ENCODE results near the gene KLHL40.

Gene KLHL40

DNA sequence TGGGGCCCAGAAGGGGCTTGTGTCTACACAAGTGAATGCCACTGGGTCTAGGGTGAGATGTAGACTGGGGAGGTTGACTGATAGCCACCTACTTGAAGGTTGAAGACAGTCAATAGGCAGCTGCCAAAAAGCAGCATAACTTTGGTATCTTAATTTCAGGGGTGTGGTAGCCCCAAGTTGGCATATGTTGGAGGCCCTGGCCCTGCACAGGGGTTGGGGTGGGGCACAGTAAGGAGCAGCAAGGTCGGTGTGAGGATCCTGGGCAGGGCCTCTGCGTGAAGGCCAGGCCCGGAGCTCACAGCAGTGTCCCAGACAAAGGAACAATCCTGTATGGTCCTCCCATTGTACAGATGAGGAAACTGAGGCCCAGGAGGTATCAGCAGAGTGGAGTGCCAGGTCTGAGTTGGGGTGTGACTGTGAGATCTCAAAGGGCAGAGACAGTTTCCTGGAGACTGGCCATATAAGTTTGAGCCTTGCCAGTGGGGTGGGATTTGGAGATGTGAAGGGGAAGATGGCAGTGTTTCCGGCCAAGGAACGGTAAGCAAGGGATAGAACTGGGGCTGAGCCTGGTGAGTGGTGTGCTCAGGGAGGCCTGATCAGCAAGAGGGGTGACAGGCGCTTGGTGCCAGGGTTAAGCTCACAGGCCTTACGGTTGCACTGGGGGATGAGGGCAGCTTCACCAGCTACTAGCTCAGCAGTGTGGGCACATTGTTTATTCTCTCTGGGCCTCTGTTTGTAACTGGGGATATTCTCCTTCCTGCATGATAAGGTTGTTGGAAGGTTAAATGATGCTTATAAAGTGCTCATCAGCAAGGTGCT is 1.7 kb downstream of the KLHL40 start:
- DNase-seq = no peak
- Mint-ChIP-seq H3K36me3 (no peaks in the 10 kb centered on the region), H3K27ac (no peak overlapping the region), H3K4me3 (no peak overlapping the region), H3K27me3 (peaks cover 18 to 49% of the 10 kb centered on the region in 2 donors), H3K4me1 (peaks cover 1 to 7% of the 10 kb centered on the region in 2 donors), H3K9me3 (no peaks in the 10 kb centered on the region)
- ATAC-seq (replicated peaks) = no peak

GRCh38 chr3:42688016-42688415 is 2.7 kb downstream of the KLHL40 start:
- DNase-seq (no peak), ATAC-seq (replicated peaks) (no peak)
- no peak overlapping the region for H3K27ac Mint-ChIP-seq
- H3K9me3 Mint-ChIP-seq = no peaks in the 10 kb centered on the region
- H3K36me3 Mint-ChIP-seq = no peaks in the 10 kb centered on the region
- H3K4me3 Mint-ChIP-seq = no peak overlapping the region
- H3K27me3 Mint-ChIP-seq = peaks cover 13 to 44% of the 10 kb centered on the region in 2 donors
- peaks cover 1 to 7% of the 10 kb centered on the region in 2 donors for H3K4me1 Mint-ChIP-seq

DNA sequence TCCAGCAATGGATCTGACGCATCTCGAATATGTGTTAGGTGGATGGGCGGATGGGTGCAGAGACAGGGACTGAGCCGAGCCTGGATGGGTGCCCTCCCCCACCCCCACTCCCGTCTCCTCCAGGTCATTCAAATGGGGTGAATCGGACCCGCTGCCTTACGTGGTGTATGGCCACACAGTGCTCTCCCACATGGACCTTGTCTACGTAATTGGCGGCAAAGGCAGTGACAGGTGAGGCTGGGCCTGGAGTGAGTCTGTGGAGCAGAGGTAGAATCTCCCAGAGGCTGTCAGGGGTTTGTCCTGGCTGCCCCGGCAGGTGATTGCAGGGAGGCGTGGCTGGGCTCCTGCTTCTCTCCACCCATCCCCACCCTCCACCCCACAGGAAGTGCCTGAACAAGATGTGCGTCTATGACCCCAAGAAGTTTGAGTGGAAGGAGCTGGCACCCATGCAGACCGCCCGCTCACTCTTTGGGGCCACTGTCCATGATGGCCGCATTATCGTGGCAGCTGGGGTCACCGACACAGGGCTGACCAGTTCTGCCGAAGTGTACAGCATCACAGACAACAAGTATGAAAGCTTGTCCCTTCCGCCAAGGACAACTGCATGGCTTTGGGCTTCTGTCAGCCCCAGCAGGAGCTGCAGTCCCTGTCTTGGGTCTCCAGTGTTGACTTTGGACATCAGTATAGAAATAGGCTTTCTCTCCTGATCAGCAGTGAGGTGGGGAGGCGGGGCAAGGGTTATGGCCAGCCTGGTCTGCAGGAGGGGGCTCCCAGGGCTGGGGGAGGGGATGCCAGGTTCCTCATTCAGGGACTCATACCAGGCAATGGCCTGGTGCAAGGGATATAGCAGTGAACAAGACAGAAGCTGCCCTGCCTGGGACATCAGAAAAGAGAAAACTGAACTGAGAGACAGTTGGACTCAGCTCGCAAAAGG is 3.4 kb downstream of the KLHL40 start:
- no peak overlapping the region for H3K27ac Mint-ChIP-seq
- no peak overlapping the region for H3K4me3 Mint-ChIP-seq
- peaks cover 1 to 7% of the 10 kb centered on the region in 2 donors for H3K4me1 Mint-ChIP-seq
- no peaks in the 10 kb centered on the region for H3K36me3 Mint-ChIP-seq
- H3K9me3 Mint-ChIP-seq = no peaks in the 10 kb centered on the region
- ATAC-seq (replicated peaks) (no peak), DNase-seq (no peak)
- peaks cover 12 to 36% of the 10 kb centered on the region in 2 donors for H3K27me3 Mint-ChIP-seq

GRCh38 chr3:42689421-42690014 is 4.2 kb downstream of the KLHL40 start:
- Mint-ChIP-seq H3K27me3 (peaks cover 12 to 36% of the 10 kb centered on the region in 2 donors), H3K9me3 (no peaks in the 10 kb centered on the region), H3K4me3 (no peak overlapping the region), H3K36me3 (no peaks in the 10 kb centered on the region), H3K27ac (no peak overlapping the region), H3K4me1 (peaks cover 1 to 7% of the 10 kb centered on the region in 2 donors)
- no peak for ATAC-seq (replicated peaks)
- no peak for DNase-seq

GRCh38 chr3:42690191-42690590 is 4.9 kb downstream of the KLHL40 start:
- Mint-ChIP-seq H3K4me1 (peaks cover 1 to 7% of the 10 kb centered on the region in 2 donors), H3K4me3 (no peak overlapping the region), H3K9me3 (no peaks in the 10 kb centered on the region)

GRCh38 chr3:42690766-42691680 is 5.7 kb downstream of the KLHL40 start:
- Mint-ChIP-seq H3K27ac (no peak overlapping the region), H3K9me3 (no peaks in the 10 kb centered on the region), H3K27me3 (peaks cover 8 to 30% of the 10 kb centered on the region in 2 donors), H3K4me1 (peaks cover 0 to 2% of the 10 kb centered on the region in 2 donors), H3K4me3 (no peak overlapping the region), H3K36me3 (no peaks in the 10 kb centered on the region)
- no peak for ATAC-seq (replicated peaks)
- no peak for DNase-seq

More at GRCh38 chr3:42690191-42690590, 4.9 kb downstream of the KLHL40 start:
- Mint-ChIP-seq H3K36me3 (no peaks in the 10 kb centered on the region), H3K27me3 (peaks cover 12 to 36% of the 10 kb centered on the region in 2 donors), H3K27ac (no peak overlapping the region)
- ATAC-seq (replicated peaks) (no peak), DNase-seq (no peak)

DNA sequence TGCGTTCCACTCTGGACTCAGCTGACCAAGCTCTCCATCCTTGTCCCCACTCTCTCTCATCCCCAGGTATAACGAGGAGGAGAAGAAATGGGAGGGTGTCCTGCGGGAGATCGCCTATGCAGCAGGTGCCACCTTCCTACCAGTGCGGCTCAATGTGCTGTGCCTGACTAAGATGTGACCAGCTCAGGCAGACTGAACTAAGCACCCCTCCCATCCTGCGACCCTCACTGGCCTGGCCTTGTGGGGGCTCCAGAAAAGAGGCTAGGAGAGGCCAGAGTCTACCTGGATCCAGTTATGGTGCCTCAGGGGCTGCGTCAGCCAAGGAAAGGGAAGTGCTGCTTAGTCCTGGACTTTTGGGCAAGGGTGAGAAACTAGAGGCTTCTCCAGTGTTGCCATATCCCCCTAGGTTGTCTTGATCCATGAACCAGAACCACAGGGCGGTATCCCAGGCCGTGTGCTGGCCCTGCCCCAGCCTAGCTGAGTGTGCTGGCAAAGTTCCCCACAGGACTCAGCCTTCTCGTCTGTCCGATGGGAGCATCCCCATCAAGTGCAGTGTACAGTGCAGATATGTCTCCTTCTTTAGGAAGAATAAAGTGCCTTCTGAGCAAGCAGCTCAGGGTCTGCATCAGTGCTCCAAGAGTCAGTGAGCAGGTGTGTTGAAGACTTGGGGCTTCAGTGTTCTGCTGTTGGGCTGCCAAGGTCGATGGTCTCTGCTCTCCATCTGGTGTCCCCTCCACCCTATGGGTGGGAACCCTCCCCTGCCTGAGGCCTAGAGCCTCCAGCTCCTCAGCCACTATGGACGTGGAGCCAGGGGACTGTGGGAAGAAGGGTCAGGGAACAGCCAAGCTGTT is 6.7 kb downstream of the KLHL40 start:
- ATAC-seq (replicated peaks) = no peak
- no peak overlapping the region for H3K4me3 Mint-ChIP-seq
- H3K9me3 Mint-ChIP-seq = no peaks in the 10 kb centered on the region

DNA sequence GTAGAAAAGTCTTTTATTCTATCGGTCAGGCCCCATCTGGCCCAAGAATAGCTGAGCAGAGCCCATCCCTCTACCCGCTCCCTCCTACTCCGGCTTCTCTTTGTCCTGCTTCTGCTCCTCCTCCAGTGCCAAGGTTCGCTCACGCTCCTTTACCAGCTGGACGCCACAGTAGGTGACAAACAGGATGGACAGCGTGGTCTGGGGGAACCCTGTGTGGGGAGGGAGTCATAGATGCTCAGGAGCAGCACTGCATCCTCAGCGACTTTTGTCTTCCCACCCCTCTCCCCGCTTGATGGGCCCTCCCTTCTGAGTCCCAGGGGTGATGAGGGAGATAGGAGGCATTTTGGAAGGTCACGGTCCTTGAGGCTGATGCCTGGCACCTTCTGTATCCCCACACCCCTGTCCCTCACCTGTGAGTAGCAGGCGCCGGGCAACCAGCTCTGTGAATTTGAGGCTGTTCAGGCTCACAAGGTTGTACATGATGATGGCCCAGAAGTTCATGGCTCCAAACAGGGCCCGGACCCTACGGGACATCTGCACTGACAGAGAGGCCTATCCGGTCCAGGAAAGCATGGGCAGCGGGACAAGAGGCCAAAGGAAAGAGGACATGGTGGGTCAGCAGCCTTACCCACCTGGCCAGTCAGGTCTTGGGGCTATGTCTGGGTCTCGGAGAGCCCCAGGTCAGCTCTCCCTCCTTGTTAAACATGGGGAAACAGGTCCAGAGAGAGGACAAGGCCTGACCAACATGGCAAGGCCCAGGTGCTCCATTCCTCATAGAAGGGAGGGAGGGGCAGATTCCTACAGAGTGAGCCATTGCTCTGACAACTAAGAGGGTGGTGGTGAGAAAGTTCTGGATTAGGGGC is 7.6 kb downstream of the KLHL40 start:
- Mint-ChIP-seq H3K27ac (no peak overlapping the region), H3K36me3 (no peaks in the 10 kb centered on the region), H3K4me1 (no peaks in the 10 kb centered on the region), H3K4me3 (no peak overlapping the region), H3K27me3 (peaks cover 0 to 17% of the 10 kb centered on the region in 2 donors), H3K9me3 (no peaks in the 10 kb centered on the region)
- ATAC-seq (replicated peaks) (no peak), DNase-seq (no peak)

More for the DNA sequence above, 6.7 kb downstream of the KLHL40 start:
- Mint-ChIP-seq H3K36me3 (no peaks in the 10 kb centered on the region), H3K4me1 (no peaks in the 10 kb centered on the region), H3K27ac (no peak overlapping the region), H3K27me3 (peaks cover 1 to 20% of the 10 kb centered on the region in 2 donors)
- no peak for DNase-seq

DNA sequence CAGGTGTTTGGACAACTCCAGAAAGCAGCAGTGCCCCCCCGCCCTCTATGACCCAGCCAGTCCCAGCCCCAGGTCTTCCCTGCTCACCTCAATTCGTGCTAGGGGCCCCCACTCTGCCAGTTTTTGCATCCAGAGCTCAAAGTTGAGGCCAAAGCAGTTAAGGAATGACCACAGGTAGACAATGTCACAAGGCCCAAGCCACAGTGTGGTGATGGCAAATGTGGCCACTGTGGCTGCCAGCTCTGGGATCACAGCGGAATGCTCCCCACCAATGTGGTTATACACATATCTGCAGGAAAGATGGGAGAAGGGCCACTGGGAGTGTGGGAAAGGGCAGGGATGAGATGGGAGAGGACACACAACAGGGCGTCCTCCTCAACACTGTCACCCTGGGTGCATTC is 8.2 kb downstream of the KLHL40 start:
- H3K27ac Mint-ChIP-seq = no peak overlapping the region
- peaks cover 0 to 17% of the 10 kb centered on the region in 2 donors for H3K27me3 Mint-ChIP-seq
- no peak for DNase-seq
- ATAC-seq (replicated peaks) = no peak
- no peaks in the 10 kb centered on the region for H3K9me3 Mint-ChIP-seq
- no peak overlapping the region for H3K4me3 Mint-ChIP-seq
- no peaks in the 10 kb centered on the region for H3K4me1 Mint-ChIP-seq
- H3K36me3 Mint-ChIP-seq = no peaks in the 10 kb centered on the region

- DNase-seq (no peak), ATAC-seq (replicated peaks) (no peak)
- Mint-ChIP-seq H3K36me3 (no peaks in the 10 kb centered on the region), H3K4me3 (no peak overlapping the region), H3K27ac (no peak overlapping the region), H3K27me3 (peaks cover 0 to 12% of the 10 kb centered on the region in 2 donors), H3K9me3 (no peaks in the 10 kb centered on the region), H3K4me1 (no peaks in the 10 kb centered on the region)
These were observed 9.0 kb downstream of the KLHL40 start for GRCh38 chr3:42694366-42694765.

DNA sequence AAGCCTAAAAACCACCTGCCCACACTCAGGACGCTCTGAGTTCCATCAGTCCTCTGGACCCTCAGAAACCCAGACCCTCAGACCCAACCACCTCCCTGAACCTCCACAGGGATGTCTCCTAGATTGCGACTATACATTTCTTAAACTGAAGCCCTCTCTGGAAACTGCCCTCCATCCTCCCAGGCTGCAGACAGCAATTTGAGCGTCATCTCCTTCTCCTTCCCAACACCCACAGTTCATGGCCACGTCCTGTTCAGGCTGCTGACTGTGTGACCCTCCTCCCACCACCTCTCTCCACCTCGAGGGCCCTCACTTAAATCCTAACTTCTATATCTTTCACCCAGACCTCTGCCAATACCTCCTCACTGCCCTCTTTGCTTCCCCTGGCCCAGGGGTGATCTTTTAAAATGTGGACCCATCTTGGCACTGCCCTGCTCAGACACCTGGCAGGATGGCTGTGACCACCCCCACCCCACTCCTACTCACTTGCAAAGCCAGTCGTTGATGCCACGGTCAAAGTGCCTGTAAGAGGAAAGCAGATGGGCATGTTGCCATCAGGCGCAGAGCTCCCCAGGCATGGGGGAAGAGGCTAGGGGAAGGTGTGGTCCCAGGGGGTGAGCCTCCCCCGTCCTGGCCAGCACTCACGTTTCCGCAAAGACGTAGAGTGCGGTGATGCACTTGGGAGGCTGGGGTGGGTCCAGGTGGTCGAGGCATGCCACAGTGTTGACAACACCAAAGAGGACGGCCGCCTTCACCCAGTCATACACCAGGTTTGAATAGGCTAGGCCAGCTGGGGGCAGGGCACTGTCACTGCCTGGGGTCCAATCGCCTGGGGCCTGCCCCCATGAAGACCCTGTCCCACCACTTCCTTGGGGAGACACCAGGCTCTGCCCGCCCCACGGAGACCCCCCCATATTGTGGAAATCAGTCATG is 11.3 kb downstream of the KLHL40 start:
- no peaks in the 10 kb centered on the region for H3K9me3 Mint-ChIP-seq
- DNase-seq (no peak), ATAC-seq (replicated peaks) (no peak)
- no peak overlapping the region for H3K27ac Mint-ChIP-seq
- peaks cover 13 to 18% of the 10 kb centered on the region in 2 donors for H3K27me3 Mint-ChIP-seq
- peaks cover 0 to 6% of the 10 kb centered on the region in 2 donors for H3K4me1 Mint-ChIP-seq
- no peaks in the 10 kb centered on the region for H3K36me3 Mint-ChIP-seq
- no peak overlapping the region for H3K4me3 Mint-ChIP-seq

All from stimulated activated naive B cell treated with anti-CD40 and anti-IgM and Interleukin-4, amounts not matched to agents 10 μg/mL and 1 μg/mL and 100 μg/mL, for 72 hours (primary cell).